Activated CD8-positive, alpha-beta memory T cell treated with anti-CD3 and anti-CD28 coated beads, Interleukin-2, amount 50 U/mL, for 48 hours (primary cell): ENCODE results near the gene NUDT12.

Source experiments
- DNase-seq: peaks from one replicate; pipeline ENCODE4 v3.0.0-alpha.2; 2020

NUDT12 gene

DNA sequence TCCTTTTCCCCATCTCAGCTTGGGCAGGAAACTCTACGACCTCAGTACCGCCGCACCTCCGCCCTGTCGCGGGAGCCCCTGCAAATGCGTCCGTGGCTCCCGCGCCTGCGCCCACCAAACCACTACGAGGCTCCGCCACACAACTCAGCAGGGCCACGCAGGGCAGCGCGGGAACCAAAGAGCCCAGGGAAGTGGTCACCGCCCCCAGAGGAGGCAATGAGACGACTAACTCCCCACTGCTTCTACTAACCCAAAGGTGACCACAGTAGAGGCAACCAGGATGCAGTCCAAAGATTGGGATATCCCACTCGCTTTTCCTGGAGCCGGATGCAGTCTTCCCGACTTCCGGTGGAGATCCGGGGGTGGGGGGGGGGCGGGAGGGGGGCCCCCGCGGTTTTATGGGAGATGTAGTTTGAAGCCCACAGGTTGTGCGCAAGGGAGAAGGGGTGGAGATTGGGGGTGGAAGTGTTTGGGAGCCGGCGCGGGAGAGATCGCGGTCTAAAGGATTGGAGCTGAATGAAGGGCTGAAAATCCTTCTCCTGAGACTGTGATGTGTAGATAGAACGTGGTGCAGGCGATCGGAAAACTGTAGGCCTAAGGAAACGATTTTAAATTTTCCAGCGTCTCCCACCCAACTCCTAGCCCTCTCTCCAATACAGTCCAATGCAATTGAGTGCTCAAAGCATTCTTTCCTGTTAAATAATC, at the start of gene NUDT12:
Gene NUDT12, minus strand, starts transcription at position 337 of the 705 bp plus-strand sequence. CDS start 2,541 bp downstream, outside the sequence.
- DNase-seq, result peak; percentile 63

DNA sequence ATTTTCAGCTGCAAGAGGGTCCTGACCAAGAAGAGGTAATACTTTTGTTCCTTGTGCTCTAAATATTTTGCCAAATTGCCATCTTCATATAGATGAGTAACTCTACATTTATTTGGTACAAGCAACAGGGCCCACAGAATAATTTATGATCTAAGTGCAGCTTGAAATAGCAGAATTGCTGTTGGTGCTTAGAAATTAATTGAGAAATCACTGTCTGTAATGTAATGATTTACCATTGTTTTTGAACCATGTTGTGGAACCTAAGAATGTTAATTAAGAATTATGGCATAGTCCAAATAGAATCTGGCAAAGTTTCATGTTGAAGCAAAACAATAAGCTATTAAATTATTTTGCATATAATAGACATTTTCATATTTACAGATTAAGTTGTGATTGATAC, 44.8 kb upstream of the NUDT12 start:
- DNase-seq, result no peak

DNA sequence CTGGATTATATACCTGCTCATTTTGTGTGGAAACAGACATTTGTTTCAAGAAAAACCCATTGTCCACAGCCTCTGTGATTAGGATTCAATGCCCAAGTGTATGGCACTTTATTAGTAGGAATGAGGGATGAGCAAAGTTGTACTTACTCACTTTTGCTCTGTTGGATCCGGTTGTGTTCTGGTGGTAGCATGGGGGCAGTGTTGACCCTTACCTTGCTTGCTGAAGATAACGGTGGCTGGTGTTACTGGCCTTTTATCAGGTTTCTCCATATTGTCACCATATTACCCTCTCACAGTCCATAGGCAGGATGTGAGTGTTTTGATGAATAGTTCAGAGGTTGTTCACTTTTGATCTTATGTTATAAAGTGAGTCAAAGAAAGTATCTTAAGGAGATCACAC, 42.7 kb upstream of the NUDT12 start:
- no peak for DNase-seq

DNA sequence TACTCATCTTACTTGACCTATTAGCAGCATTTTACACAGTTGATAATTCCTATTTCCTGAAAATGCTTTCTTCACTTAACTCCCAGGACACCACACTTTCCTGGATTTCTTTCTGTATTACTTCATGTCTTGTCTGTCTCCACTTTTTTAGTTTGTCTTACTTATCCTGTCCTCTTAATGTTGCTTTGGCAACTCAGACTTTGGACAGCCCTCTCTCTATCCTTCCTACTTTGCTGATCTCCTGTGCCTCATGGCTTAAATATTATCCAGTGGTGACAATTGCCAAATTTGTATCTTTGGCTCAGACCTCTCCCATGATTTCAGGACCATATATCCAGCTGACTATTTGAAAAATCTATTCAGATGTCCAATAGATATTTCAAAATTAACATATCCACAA, 39.8 kb upstream of the NUDT12 start:
- DNase-seq, result no peak

DNA sequence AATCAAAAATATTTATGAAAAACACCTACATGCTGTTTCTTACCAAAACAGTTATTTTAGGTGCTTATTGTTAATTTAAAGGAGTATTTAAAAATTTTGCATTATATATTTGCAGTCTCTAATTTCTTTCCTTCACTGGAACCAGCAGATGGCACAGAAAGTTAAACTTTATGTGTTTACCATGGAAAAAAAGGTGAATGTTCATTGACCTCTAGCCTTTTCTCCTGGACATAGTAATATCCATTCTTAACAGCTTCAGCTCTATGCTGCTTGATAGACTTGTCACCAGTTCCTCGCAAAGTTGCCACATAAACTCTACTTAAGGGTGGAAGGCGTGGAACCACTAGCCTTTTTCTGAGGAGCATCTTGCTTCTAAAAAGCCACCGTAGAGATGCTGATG, 38.7 kb upstream of the NUDT12 start:
- DNase-seq, result no peak

DNA sequence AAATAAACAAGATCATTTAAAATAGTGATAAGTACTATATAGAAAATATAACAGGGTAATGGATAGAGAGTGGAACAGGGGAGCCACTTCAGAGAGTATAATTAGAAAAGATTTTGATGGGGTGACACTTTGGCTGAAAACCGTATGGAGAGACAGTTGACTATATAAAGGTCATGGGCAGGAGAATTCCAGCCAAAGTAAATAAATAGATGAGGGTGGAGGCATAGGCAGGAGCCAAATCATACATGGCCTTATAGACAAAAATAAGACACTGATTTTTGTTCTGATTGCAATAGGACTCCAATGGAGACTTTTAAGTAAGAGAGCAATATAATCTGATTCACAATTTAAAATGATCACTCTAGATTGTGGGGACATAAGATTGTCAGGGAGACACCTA, 37.5 kb upstream of the NUDT12 start:
- DNase-seq, result no peak

DNA sequence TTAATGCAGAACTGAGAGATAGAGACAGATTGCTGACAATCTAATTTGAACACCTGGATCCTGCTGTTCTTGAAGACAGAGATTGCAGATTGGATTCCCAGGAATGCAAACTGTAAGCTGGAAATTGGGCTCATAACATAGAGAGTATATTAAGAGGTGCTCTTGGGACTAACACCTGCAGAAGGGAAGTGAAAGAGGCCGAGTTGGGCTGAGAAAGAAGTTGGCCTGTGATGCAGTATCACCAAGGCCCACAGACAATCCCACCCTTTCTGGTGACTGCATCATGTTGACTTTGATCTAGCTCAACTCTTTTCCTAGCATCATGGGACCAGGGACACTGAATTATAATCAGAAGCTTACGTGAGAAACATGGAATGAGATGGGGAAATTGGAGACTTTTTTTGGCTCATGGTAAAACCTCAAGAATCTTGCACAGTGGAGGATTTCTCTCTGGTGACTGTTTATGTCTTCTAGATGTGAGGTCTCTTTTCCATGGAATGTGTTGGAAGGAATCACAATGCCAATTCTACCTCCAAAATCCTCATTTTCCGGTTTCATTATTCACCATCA, 36.5 kb upstream of the NUDT12 start:
- no peak for DNase-seq

DNA sequence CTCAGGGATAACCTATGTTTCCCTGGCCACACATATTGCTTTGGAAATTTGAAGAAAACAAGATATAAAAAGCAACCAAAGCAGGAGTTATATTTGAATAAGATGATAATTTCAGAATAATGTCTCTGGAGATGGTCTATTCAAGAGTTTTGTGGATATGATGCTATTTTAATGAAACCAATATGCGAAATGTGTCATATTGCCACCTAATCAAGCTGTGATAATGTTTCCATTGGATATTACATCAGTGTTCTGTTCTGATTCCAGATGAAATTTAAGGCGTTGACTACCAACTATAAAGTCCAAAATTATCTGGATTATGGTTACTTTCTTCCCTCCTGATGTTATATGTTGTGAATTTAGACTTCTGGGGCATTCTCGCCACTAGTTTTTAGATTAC, 27.6 kb upstream of the NUDT12 start:
- no peak for DNase-seq

DNA sequence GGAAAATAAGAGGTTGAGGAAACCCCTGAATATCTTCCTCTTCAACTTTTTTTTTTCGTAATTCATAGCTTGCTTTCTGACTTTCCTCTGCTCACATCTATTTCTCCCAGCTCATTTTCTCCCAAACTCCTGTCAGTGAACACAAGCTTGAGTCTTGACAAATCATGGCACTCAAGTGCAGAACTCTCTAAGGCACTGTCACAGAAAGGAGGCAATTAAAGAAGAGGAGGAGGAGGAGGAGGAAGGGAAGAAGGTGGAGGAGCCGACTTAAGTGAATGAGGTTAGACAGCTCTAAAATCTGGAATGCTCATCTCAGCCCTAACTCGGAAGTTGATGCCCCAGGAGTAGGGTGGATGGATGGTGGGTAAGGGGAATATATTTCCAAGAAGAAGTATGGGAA, 27.2 kb upstream of the NUDT12 start:
- no peak for DNase-seq

DNA sequence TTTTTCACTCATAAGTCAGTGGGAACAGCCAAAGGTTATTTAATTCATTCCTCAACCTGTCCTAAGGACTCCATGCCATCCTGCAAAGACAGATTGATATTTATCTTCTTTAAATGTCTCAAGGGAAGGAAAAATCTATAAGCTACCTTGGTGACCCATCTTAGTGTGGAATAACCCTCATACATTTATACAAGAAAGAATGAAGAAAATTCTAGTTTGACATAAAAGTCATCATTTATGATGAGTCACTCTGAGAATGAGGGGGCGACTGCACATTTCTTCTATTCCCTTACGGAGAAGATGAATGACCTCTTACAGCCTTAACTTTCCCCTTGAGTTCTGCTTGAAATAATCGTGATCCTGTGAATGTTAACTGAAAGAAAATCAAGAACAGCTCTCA, 26.8 kb upstream of the NUDT12 start:
- DNase-seq, result no peak

DNA sequence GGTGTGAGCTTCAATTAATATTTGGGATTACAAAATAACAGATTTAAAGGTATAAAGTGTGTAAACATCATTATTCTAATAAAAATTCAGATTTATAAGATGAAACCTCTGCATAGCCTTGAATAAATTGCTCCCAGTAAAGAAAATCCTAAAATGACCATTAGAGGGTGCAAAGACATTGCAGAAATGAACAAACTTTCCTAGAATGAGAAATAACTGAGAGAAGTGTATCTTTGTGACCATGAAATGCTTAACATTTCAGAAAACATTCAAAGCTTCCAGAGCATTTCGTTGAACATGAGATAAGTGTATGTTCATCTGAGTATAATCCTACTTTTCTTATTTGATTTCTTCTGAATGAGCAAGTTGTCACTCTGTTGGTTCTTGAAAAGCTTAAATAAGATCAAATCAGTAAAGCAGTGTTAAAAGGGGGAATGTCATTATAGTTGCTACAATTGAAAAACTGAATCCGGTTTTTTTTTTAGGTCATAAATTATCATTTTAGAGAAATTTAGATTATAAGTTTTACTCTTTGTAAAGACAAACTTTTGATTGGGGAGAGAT, 24.7 kb upstream of the NUDT12 start:
- no peak for DNase-seq

DNA sequence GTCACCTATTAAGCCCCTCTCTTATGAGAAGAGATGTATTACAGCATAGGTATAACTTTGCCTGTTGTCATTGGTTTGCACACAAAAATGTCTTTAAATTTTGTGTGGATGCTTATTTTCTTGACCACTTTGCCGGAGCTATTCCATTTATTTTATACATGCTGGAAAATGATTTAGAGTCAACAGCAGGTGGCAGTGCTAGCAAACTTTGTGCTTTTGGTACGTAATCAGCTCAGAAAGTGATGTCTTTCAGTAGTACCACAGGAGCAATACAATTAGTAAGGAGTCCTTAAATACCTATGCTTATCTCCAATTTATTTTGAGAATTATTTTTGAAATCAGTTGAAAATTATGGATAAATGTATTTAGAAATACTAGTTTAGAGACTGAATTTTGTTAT, 19.8 kb upstream of the NUDT12 start:
- DNase-seq, result no peak

DNA sequence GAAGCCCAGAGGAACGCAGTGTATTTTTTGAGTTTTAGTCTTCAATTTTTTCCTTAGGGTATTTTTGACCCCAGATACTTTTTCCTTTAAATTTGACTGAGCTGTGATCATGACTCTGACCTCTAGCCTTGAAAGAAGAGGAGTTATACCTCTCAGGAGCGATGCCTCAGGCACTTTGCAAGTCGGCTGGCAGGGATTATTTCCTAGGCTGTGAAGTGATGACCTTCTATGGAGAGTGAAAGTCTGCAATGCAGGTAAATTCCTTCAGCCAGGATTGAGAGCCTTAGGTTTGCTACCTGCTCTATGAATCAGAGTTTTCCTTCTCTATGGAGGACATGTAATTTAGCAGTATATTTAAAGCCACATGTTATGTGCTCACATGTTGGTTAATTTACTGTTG, 10.8 kb upstream of the NUDT12 start:
- DNase-seq, result no peak

DNA sequence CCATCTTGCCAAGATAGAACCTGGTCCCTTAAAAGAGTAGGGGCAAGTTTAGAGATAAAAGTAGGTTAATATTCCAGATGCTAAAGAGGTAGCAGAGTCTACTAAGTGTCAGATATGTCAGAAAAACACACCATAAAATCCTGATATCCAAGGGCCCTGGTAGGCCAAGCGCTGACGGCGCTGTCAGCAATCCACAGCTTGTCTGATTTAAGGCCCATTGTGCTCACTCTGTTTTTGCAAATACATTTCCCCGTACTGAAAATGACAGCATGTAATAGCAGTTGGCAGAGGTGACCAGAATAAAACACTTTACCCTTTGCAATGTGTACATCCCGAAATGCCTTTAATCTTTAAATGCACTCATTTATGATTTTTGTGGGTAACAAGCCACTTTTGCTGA, 9.9 kb upstream of the NUDT12 start:
- no peak for DNase-seq

DNA sequence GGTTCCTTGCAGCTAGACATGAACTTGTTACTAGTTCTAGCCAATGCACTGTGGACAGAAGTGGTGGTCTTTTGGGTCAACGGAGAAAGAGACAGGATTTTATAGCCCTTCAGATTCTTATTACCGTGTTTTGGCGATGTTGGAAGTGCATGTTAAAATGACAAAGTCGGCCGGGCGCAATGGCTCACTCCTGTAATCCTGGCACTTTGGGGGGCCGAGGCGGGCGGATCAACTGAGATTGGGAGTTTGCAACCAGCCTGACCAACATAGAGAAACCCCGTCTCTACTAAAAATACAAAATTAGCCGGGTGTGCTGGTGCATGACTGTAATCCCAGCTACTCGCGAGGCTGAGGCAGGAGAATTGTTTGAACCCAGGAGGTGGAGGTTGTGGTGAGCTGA, 9.1 kb upstream of the NUDT12 start:
- no peak for DNase-seq

DNA sequence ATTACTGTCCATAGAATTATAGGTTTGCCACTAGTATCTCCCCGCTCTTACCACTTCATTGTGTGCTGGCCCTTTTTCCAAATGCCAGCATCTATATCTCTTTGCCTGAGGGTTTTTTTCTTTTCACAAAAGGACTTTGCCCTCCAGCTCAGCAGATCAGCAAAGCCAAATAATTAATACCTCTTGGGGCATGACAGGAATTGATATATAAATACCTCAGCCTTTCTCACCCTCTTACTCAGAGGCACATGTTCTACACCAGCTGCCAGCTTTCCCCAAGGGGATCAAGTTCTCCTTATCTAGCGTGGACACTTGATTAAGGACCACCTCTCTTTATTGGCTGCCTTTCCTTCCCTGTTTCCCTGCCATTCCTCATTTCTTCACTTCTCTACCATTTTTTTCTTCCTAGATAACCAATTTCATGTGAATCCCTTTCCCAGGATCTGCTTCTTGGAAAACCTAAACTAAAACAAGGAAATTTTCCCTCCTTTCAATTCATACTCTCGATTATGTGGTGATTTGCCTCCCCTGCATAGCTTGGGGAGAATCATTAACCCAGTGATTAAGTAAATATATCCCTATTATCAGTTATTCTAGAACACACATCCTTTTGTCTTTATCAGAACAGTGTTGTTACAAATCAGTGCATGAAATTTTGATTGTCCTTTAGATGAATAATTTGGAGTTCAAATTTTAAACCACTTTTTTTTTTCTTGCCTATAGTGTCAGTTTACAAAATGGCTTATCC, 6.9 kb upstream of the NUDT12 start:
- no peak for DNase-seq

DNA sequence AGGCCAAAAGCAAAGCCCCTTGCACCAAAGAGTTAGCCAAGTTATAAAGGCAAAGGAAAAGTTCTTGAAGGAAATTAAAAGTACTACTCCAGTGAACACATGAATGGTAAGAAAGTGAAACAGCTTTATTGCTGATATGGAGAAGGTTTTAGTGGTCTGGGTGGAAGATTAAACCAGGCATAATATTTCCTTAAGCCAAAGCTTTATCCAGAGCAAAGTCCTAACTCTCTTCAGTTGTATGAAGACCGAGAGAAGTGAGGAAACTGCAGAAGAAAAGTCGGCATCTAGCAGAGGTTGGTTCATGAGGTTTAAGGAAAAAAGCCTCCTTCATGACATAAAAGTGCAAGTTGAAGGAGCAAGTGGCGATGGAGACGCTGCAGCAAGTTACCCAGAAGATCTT, 3.1 kb upstream of the NUDT12 start:
- DNase-seq, result no peak

DNA sequence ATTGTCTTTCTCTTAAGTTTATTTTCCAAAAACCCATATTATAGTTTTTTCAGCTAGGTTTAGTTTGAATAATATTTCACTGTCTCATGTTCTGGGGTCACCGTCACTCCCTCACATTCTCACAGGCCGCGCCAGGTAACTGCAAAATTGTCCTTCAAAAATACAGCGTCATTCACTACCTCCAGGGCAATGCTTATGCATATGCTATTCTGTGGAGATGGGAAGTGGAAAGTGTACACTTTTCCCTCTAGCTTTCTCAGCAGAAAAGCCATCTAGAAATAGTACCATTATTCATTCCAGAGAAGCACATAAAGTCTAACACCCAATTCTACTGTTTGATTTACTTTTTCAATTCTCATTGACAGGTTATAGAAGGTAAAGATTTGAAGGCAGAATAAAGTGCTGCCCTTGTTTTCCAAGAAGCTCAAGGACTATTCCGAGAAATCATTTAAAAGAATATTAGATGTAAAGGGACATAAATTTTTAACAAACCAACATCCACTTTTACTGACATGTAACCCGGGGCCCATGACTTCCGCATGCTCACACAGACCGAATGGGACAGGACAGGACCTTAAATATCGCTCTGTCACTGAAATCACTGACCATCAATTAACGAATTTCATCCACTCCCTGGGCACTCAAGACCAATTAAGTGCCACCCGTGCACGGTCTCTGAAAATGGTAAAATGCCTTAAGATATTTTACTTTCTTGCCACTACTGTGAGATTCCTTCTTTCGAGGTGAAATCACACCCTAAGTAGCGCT, 720 bp downstream of the NUDT12 start:
- no peak for DNase-seq

DNA sequence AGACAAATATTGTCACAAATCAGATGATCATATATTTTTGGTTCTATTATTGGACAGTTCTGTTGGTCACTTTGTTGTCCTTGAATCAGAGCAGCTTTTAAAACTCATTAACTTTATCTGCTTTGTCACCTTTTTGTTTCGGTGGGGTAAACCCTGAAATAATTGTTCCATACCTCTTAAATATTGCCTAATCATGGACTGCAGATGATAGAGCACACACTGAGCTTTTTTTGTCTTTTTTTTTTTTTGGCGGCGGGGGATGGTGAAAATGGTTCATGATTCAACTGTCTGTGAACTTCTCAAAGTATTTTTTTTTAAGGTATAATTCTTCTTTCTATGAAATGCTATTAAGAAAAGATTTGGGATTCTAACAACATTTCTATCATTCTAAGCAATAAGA, 1.8 kb downstream of the NUDT12 start:
- DNase-seq, result no peak

DNA sequence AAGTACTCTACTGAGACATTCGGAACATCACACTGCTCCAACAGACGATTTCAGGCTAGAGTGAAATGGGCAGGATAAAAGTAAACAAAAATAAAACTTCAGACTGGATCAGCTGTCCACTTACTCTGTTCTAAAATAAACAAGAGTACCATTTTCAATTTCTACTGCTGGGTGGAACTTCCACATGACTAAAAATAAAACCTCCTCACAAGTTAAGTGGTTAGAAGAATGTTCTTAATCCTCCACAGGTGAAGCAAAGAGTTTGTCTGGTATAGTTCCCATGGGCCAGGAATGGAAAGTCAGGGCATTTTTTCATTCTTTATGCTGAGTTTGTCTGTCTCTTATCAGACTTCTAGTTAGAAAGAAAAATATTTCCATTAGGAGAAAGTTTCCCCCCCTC, 15.7 kb downstream of the NUDT12 start:
- DNase-seq, result no peak

DNA sequence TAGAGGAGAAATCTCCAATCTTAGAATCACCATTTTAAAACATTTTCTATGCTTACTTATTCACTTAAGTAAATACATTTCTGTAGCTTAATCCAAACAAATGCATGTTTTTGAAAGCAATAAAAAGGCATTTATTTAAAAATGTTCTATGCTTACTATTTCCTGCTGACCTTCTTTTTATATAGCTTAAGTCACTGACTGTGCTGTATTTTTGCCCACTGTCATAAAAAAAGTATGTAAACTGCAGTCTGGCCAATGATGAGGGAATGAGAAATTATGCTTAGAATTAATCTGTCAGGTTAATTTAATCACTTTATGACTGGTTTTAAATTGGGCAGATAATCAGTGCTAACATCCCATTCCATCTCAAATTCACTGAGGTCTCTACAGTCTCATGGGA, 20.1 kb downstream of the NUDT12 start:
- no peak for DNase-seq

DNA sequence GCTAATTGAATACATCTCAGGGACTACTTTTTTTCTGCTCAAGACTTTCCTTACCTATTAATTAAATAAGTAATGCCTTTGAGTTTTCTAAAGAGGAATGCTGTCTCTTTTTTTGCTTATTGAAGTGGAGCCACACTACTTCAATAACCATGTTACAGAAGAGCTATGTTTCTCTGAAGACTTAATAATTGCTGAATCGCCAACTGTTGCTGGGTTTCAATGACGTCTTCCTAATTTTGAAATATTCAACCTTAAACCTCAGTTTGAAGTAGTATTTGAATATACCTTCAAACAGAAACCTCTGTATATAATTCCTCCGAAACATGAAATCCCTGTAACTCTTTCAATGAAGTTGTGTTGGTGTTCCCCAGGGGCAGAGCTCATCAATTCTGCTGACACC, 21.0 kb downstream of the NUDT12 start:
- DNase-seq, result no peak

DNA sequence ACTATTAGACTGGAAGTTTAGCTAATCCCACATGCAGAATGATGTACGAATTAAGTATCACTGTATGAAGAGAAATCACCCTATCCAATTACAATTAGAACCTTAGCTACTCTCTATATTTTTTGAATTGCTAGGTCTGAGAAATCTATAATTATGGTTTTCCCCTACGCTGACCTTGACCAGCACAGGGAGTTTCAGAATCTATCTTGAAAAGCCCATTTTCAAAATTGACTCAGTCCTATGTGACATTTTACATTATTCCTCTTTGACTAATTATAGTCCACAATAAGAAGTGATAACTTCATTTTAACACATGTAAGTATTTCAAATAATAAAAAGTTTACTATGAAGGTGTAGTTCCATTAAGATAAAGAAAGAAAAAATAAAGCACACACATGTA, 21.5 kb downstream of the NUDT12 start:
- DNase-seq, result no peak
